ENCODE data around the gene MSANTD1. TPM values are rescaled to one million over a fixed set of nuclear protein-coding genes. Genes with fewer than 3 reads are reported as not detected.

The MSANTD1 gene
- total RNA-seq, 2 experiments from 2014 or later: 0.60 to 0.65 TPM

GRCh38 chr4:3209551-3210325 is 39.2 kb upstream of the MSANTD1 start:
- H3K27ac Mint-ChIP-seq: no peak overlapping the region
- DNase-seq: no peak
- peaks cover 3% of the 10 kb centered on the region for H3K4me1 Mint-ChIP-seq
- H3K4me3 Mint-ChIP-seq: no peak overlapping the region
- ChIA-PET CTCF (interaction anchor here (2.1 kb wide), 1 partner anchor 16 kb away, joined by 6 read pairs; no protein-coding TSS in a partner anchor), POLR2A (no interaction called here)
- no peaks in the 10 kb centered on the region for H3K27me3 Mint-ChIP-seq
- peaks cover 56% of the 10 kb centered on the region for H3K36me3 Mint-ChIP-seq (ENCODE audit: low read depth)
- no peaks in the 10 kb centered on the region for H3K9me3 Mint-ChIP-seq

- Mint-ChIP-seq H3K27me3 (no peaks in the 10 kb centered on the region), H3K27ac (no peak overlapping the region), H3K9me3 (no peaks in the 10 kb centered on the region), H3K36me3 (ENCODE audit: low read depth) (peaks cover 59% of the 10 kb centered on the region), H3K4me3 (no peak overlapping the region), H3K4me1 (peaks cover 3% of the 10 kb centered on the region)
- ChIA-PET CTCF (interaction anchor here (3.1 kb wide), 1 partner anchor 16 kb away, joined by 22 read pairs; no protein-coding TSS in a partner anchor), POLR2A (interaction anchor here (1.6 to 2.5 kb wide), 2 partner anchors 8 to 107 kb away, joined by 3 to 14 read pairs; no protein-coding TSS in a partner anchor)
- no peak for DNase-seq
These were observed 38.5 kb upstream of the MSANTD1 start for GRCh38 chr4:3210467-3210866.

GRCh38 chr4:3211866-3212265 is 37.1 kb upstream of the MSANTD1 start:
- Mint-ChIP-seq H3K4me1 (no peaks in the 10 kb centered on the region), H3K4me3 (no peak overlapping the region), H3K27ac (no peak overlapping the region), H3K9me3 (no peaks in the 10 kb centered on the region), H3K27me3 (no peaks in the 10 kb centered on the region), H3K36me3 (ENCODE audit: low read depth) (peaks cover 60% of the 10 kb centered on the region)
- ChIA-PET CTCF (interaction anchor here (1.3 to 3.1 kb wide), 2 partner anchors 10 to 18 kb away, joined by 3 to 22 read pairs; no protein-coding TSS in a partner anchor), POLR2A (interaction anchor here (1.6 to 2.5 kb wide), 2 partner anchors 9 to 106 kb away, joined by 3 to 14 read pairs; no protein-coding TSS in a partner anchor)
- no peak for DNase-seq

- Mint-ChIP-seq H3K4me1 (no peaks in the 10 kb centered on the region), H3K9me3 (no peaks in the 10 kb centered on the region), H3K27me3 (no peaks in the 10 kb centered on the region), H3K27ac (no peak overlapping the region), H3K4me3 (no peak overlapping the region), H3K36me3 (ENCODE audit: low read depth) (peaks cover 58% of the 10 kb centered on the region)
- POLR2A ChIA-PET: interaction anchor here (2.5 kb wide), 1 partner anchor 10 kb away, joined by 14 read pairs; no protein-coding TSS in a partner anchor
- CTCF ChIA-PET: interaction anchor here (1.3 to 3.1 kb wide), 2 partner anchors 11 to 19 kb away, joined by 3 to 22 read pairs; no protein-coding TSS in a partner anchor
- no peak for DNase-seq
These were observed 36.4 kb upstream of the MSANTD1 start for GRCh38 chr4:3212391-3213105.

GRCh38 chr4:3213106-3213425 is 35.9 kb upstream of the MSANTD1 start:
- no peaks in the 10 kb centered on the region for H3K27me3 Mint-ChIP-seq
- no peaks in the 10 kb centered on the region for H3K9me3 Mint-ChIP-seq
- no peak overlapping the region for H3K27ac Mint-ChIP-seq
- H3K4me3 Mint-ChIP-seq: no peak overlapping the region
- peaks cover 58% of the 10 kb centered on the region for H3K36me3 Mint-ChIP-seq (ENCODE audit: low read depth)
- CTCF ChIA-PET: interaction anchor here (3.1 kb wide), 1 partner anchor 19 kb away, joined by 22 read pairs; no protein-coding TSS in a partner anchor
- no peak for DNase-seq
- POLR2A ChIA-PET: interaction anchor here (2.5 kb wide), 1 partner anchor 11 kb away, joined by 14 read pairs; no protein-coding TSS in a partner anchor
- H3K4me1 Mint-ChIP-seq: no peaks in the 10 kb centered on the region

- ChIA-PET POLR2A (no interaction called here), CTCF (interaction anchor here (1.1 kb wide), 1 partner anchor 23 kb away, joined by 3 read pairs; no protein-coding TSS in a partner anchor)
- peaks cover 60% of the 10 kb centered on the region for H3K36me3 Mint-ChIP-seq (ENCODE audit: low read depth)
- no peak overlapping the region for H3K4me3 Mint-ChIP-seq
- H3K4me1 Mint-ChIP-seq: peaks cover 2% of the 10 kb centered on the region
- H3K9me3 Mint-ChIP-seq: no peaks in the 10 kb centered on the region
- H3K27ac Mint-ChIP-seq: no peak overlapping the region
- DNase-seq: no peak
- H3K27me3 Mint-ChIP-seq: no peaks in the 10 kb centered on the region
These were observed 35.2 kb upstream of the MSANTD1 start for GRCh38 chr4:3213661-3214250.

GRCh38 chr4:3215256-3215655 is 33.7 kb upstream of the MSANTD1 start:
- no peaks in the 10 kb centered on the region for H3K9me3 Mint-ChIP-seq
- no peaks in the 10 kb centered on the region for H3K27me3 Mint-ChIP-seq
- H3K27ac Mint-ChIP-seq: no peak overlapping the region
- DNase-seq: no peak
- ChIA-PET POLR2A (no interaction called here), CTCF (no interaction called here)
- no peak overlapping the region for H3K4me3 Mint-ChIP-seq
- H3K36me3 Mint-ChIP-seq (ENCODE audit: low read depth): peaks cover 59% of the 10 kb centered on the region
- peaks cover 13% of the 10 kb centered on the region for H3K4me1 Mint-ChIP-seq

GRCh38 chr4:3215733-3216132 is 33.2 kb upstream of the MSANTD1 start:
- POLR2A ChIA-PET: no interaction called here
- no peak overlapping the region for H3K27ac Mint-ChIP-seq
- peaks cover 55% of the 10 kb centered on the region for H3K36me3 Mint-ChIP-seq (ENCODE audit: low read depth)
- peaks cover 18% of the 10 kb centered on the region for H3K4me1 Mint-ChIP-seq
- no peaks in the 10 kb centered on the region for H3K27me3 Mint-ChIP-seq
- CTCF ChIA-PET: no interaction called here
- DNase-seq: no peak
- H3K4me3 Mint-ChIP-seq: no peak overlapping the region
- H3K9me3 Mint-ChIP-seq: no peaks in the 10 kb centered on the region

- Mint-ChIP-seq H3K27me3 (no peaks in the 10 kb centered on the region), H3K36me3 (ENCODE audit: low read depth) (peaks cover 65% of the 10 kb centered on the region)
- CTCF ChIA-PET: interaction anchor here (1.1 kb wide), 1 partner anchor 24 kb away, joined by 4 read pairs; no protein-coding TSS in a partner anchor
These were observed 31.7 kb upstream of the MSANTD1 start for GRCh38 chr4:3217266-3217665.

GRCh38 chr4:3217771-3218170 is 31.2 kb upstream of the MSANTD1 start:
- ChIA-PET POLR2A (interaction anchor here (1.0 kb wide), 1 partner anchor 15 kb away, joined by 3 read pairs; no protein-coding TSS in a partner anchor), CTCF (interaction anchor here (1.1 kb wide), 1 partner anchor 24 kb away, joined by 4 read pairs; no protein-coding TSS in a partner anchor)
- H3K36me3 Mint-ChIP-seq (ENCODE audit: low read depth): peaks cover 62% of the 10 kb centered on the region
- peak overlapping the region; percentile 31 for H3K27ac Mint-ChIP-seq
- no peak for DNase-seq
- no peak overlapping the region for H3K4me3 Mint-ChIP-seq
- H3K27me3 Mint-ChIP-seq: no peaks in the 10 kb centered on the region
- H3K9me3 Mint-ChIP-seq: no peaks in the 10 kb centered on the region
- H3K4me1 Mint-ChIP-seq: peaks cover 25% of the 10 kb centered on the region

More at GRCh38 chr4:3217266-3217665, 31.7 kb upstream of the MSANTD1 start:
- POLR2A ChIA-PET: interaction anchor here (1.0 kb wide), 1 partner anchor 15 kb away, joined by 3 read pairs; no protein-coding TSS in a partner anchor
- Mint-ChIP-seq H3K4me1 (peaks cover 25% of the 10 kb centered on the region), H3K9me3 (no peaks in the 10 kb centered on the region), H3K27ac (peak overlapping the region; percentile 54), H3K4me3 (no peak overlapping the region)
- no peak for DNase-seq

GRCh38 chr4:3218824-3219760 is 29.9 kb upstream of the MSANTD1 start:
- H3K27ac Mint-ChIP-seq: peak overlapping the region; percentile 21
- CTCF ChIA-PET: interaction anchor here (1.0 to 1.4 kb wide), 2 partner anchors 17 to 25 kb away, joined by 3 to 11 read pairs; no protein-coding TSS in a partner anchor

More at GRCh38 chr4:3218824-3219760, 29.9 kb upstream of the MSANTD1 start:
- DNase-seq: no peak
- no peak overlapping the region for H3K4me3 Mint-ChIP-seq
- H3K27me3 Mint-ChIP-seq: no peaks in the 10 kb centered on the region
- POLR2A ChIA-PET: interaction anchor here (0.9 to 1.3 kb wide), 2 partner anchors 16 to 18 kb away, joined by 3 to 4 read pairs; no protein-coding TSS in a partner anchor
- H3K9me3 Mint-ChIP-seq: no peaks in the 10 kb centered on the region
- H3K4me1 Mint-ChIP-seq: peaks cover 25% of the 10 kb centered on the region
- H3K36me3 Mint-ChIP-seq (ENCODE audit: low read depth): peaks cover 64% of the 10 kb centered on the region
